Measurements from ENCODE around the gene DGKH. TPM values are rescaled to one million over a fixed set of nuclear protein-coding genes. Genes with fewer than 3 reads are reported as not detected.

Gene DGKH
- total RNA-seq, 1 experiment from 2014 or later: 9.3 TPM

GRCh38 chr13:42021851-42022250 is 26.6 kb upstream of the DGKH start:
- H3F3A ChIP-seq (ENCODE audit: insufficient read depth, low read depth): 0 out of 2 replicates have a peak, but pooled peaks cover 5% of the 10 kb centered on the region

GRCh38 chr13:42022336-42022735 is 26.1 kb upstream of the DGKH start:
- no peak for DNase-seq
- CTCF ChIA-PET: no interaction called here
- Histone ChIP-seq H3K27me3 (ENCODE audit: insufficient read depth, low read depth) (no peaks in the 10 kb centered on the region), H3F3A (ENCODE audit: insufficient read depth, low read depth) (0 out of 2 replicates have a peak, but pooled peaks cover 9% of the 10 kb centered on the region), H3K4me3 (no peak overlapping the region), H3K36me3 (ENCODE audit: low read depth) (no peaks in the 10 kb centered on the region), H3K9me3 (ENCODE audit: insufficient read depth, low read depth) (no peaks in the 10 kb centered on the region), H3K79me2 (ENCODE audit: low read depth) (no peaks in the 10 kb centered on the region), H3K4me1 (replicated peaks; ENCODE audit: insufficient read depth) (peaks cover 20% of the 10 kb centered on the region), H3K27ac (no peak overlapping the region), H2AFZ (no peak overlapping the region), H4K20me1 (ENCODE audit: insufficient read depth) (no peaks in the 10 kb centered on the region), H3K4me2 (no peak overlapping the region), H3K9me2 (ENCODE audit: insufficient read depth) (no peaks in the 10 kb centered on the region)
- TF ChIP-seq CTCF (conservative IDR thresholded peaks at IDR 0.05) (no peak), EZH2 (IDR thresholded peaks at IDR 0.05; ENCODE audit: low read depth) (no peak)
- no TSS peak for BruUV-seq (replicated peaks)
- POLR2A ChIA-PET (ENCODE audit: unreplicated experiment): no interaction called here
- intact Hi-C loops (cut with micrococcal nuclease; ENCODE audit: unreplicated experiment): no loop called here

More at GRCh38 chr13:42021851-42022250, 26.6 kb upstream of the DGKH start:
- H3K36me3 ChIP-seq (ENCODE audit: low read depth): no peaks in the 10 kb centered on the region
- H3K9me3 ChIP-seq (ENCODE audit: insufficient read depth, low read depth): no peaks in the 10 kb centered on the region
- H3K9me2 ChIP-seq (ENCODE audit: insufficient read depth): no peaks in the 10 kb centered on the region
- H4K20me1 ChIP-seq (ENCODE audit: insufficient read depth): no peaks in the 10 kb centered on the region
- no peak overlapping the region for H3K4me2 ChIP-seq
- no TSS peak for BruUV-seq (replicated peaks)
- TF ChIP-seq CTCF (conservative IDR thresholded peaks at IDR 0.05): no peak
- TF ChIP-seq EZH2 (IDR thresholded peaks at IDR 0.05; ENCODE audit: low read depth): no peak
- H2AFZ ChIP-seq: no peak overlapping the region
- H3K79me2 ChIP-seq (ENCODE audit: low read depth): no peaks in the 10 kb centered on the region
- H3K4me3 ChIP-seq: no peak overlapping the region
- ChIA-PET CTCF (no interaction called here), POLR2A (ENCODE audit: unreplicated experiment) (no interaction called here)
- DNase-seq: no peak
- no peaks in the 10 kb centered on the region for H3K27me3 ChIP-seq (ENCODE audit: insufficient read depth, low read depth)
- no peak overlapping the region for H3K27ac ChIP-seq
- intact Hi-C loops (cut with micrococcal nuclease; ENCODE audit: unreplicated experiment): no loop called here
- peaks cover 15% of the 10 kb centered on the region for H3K4me1 ChIP-seq (replicated peaks; ENCODE audit: insufficient read depth)

- Histone ChIP-seq H2AFZ (no peak overlapping the region), H3K27ac (no peak overlapping the region), H3K27me3 (ENCODE audit: insufficient read depth, low read depth) (no peaks in the 10 kb centered on the region), H3K36me3 (ENCODE audit: low read depth) (no peaks in the 10 kb centered on the region), H3K9me3 (ENCODE audit: insufficient read depth, low read depth) (no peaks in the 10 kb centered on the region), H3K79me2 (ENCODE audit: low read depth) (no peaks in the 10 kb centered on the region), H3K9me2 (ENCODE audit: insufficient read depth) (no peaks in the 10 kb centered on the region), H3K4me3 (no peak overlapping the region), H3K4me2 (no peak overlapping the region), H4K20me1 (ENCODE audit: insufficient read depth) (no peaks in the 10 kb centered on the region), H3F3A (ENCODE audit: insufficient read depth, low read depth) (0 out of 2 replicates have a peak, but pooled peaks cover 9% of the 10 kb centered on the region), H3K4me1 (replicated peaks; ENCODE audit: insufficient read depth) (peaks cover 21% of the 10 kb centered on the region)
- POLR2A ChIA-PET (ENCODE audit: unreplicated experiment): no interaction called here
- BruUV-seq (replicated peaks): no TSS peak
- intact Hi-C loops (cut with micrococcal nuclease; ENCODE audit: unreplicated experiment): no loop called here
- no peak for DNase-seq
- CTCF ChIA-PET: no interaction called here
- TF ChIP-seq EZH2 (IDR thresholded peaks at IDR 0.05; ENCODE audit: low read depth) (no peak), CTCF (conservative IDR thresholded peaks at IDR 0.05) (no peak)
Measured at GRCh38 chr13:42022796-42023493, 25.5 kb upstream of the DGKH start.

All from PC-9 (cell line).